ENCODE measurements around the gene RND1.
A peak's percentile ranks its signal among the peaks of the same experiment; 100 is the strongest.
"Not testable (repeated sequence)": the region's sequence is repeated elsewhere in the genome, so short reads cannot be mapped to it uniquely, and the experiment has no call there.

Gene RND1

GRCh38 chr12:48869191-48869590 is 3.5 kb upstream of the RND1 start:
- peak in 3 of 51 donors; percentile 3 to 35 (median 4) for DNase-seq

- no peak for DNase-seq
Measured at GRCh38 chr12:48868451-48868850, 2.8 kb upstream of the RND1 start.

- DNase-seq, result no peak
Measured at GRCh38 chr12:48866052-48866711, 512 bp upstream of the RND1 start.

GRCh38 chr12:48863291-48863690 is 2.4 kb downstream of the RND1 start:
- DNase-seq, result peak in 3 of 51 donors; percentile 7 to 60 (median 58)

- peak in 20 of 51 donors; percentile 6 to 63 (median 27) for DNase-seq
Measured at GRCh38 chr12:48862760-48863159, 2.9 kb downstream of the RND1 start.

GRCh38 chr12:48861111-48861510 is 4.6 kb downstream of the RND1 start:
- peak in 1 of 51 donors; percentile 38 for DNase-seq

- DNase-seq, result not testable (repeated sequence)
Measured at GRCh38 chr12:48860236-48860635, 5.4 kb downstream of the RND1 start.

GRCh38 chr12:48859607-48860006 is 6.1 kb downstream of the RND1 start:
- DNase-seq, result no peak

GRCh38 chr12:48858043-48858442 is 7.6 kb downstream of the RND1 start:
- no peak for DNase-seq

GRCh38 chr12:48857278-48857994 is 8.2 kb downstream of the RND1 start:
- DNase-seq, result no peak

GRCh38 chr12:48856379-48856778 is 9.3 kb downstream of the RND1 start:
- no peak for DNase-seq

- not testable (repeated sequence) for DNase-seq
Measured at GRCh38 chr12:48854932-48855331, 10.7 kb downstream of the RND1 start.

GRCh38 chr12:48854488-48854887 is 11.2 kb downstream of the RND1 start:
- no peak for DNase-seq

- peak in 46 of 51 donors; percentile 14 to 98 (median 72) for DNase-seq
Measured at GRCh38 chr12:48852734-48853688, 12.7 kb downstream of the RND1 start.

GRCh38 chr12:48851883-48852733 is 13.6 kb downstream of the RND1 start, which contains the start of gene DDX23:
Gene DDX23 (minus strand): TSS chr12:48852163. CDS start chr12:48845782, 6,381 bp downstream.
- peak; percentile 34 to 97 (median 91) for DNase-seq

GRCh38 chr12:48842021-48842420 is 23.6 kb downstream of the RND1 start:
- DNase-seq, result not testable (repeated sequence)

GRCh38 chr12:48838048-48838447 is 27.6 kb downstream of the RND1 start:
- no peak for DNase-seq

- no peak for DNase-seq
Measured at GRCh38 chr12:48832321-48833060, 33.2 kb downstream of the RND1 start.

- no peak for DNase-seq
Measured at GRCh38 chr12:48831257-48831656, 34.4 kb downstream of the RND1 start.

Data from hypothalamus (tissue), 51 donors.